ENCODE measurements around the gene VPS26C.

DNA sequence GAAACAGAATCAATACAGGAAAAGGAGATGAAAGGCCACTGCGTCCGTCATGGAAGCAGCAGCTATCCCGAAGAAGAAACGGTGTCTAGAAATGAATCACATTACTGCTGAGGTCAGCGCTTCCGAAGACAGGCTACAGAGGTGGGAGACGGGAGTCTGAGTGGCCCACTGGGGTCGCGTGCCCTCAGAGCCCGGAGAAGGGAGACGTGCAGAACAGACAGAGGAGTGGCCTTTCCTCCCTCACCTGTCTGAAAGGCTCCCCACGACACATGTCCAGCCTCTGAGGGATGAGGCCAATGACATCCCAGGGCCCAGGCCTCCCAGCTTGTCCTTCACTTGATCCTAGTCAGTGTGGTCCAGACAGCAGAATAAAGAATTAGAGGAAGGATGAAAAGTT is 35.9 kb downstream of the VPS26C start:
- TF ChIP-seq EZH2 (IDR thresholded peaks at IDR 0.05; ENCODE audit: borderline replicate concordance, low read depth, low read length, severe bottlenecking), result no peak
- no peak for TF ChIP-seq CTCF (IDR thresholded peaks at IDR 0.05; ENCODE audit: borderline replicate concordance, extremely low read depth, low read length, poor library complexity, severe bottlenecking)
